ENCODE data around the gene CLEC4E.

DNA sequence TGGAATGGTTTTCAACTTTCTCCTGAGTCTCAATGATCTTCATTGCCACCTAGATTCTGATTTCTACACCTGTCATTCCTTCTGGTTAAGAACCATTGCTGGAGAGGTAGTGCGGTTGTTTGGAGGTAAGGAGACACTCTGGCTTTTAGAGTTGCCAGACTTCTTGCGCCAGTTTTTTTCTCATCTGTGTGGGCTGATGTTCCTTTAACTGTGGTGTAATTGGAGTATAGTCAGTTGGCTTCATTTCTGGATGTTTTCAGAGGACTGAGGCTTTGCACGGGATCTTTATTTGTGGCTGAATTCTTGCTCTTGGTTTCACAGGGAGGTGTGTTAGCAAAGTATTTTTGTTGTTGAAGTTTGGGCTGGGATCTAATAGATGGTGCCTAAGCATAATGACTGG is 33.1 kb downstream of the CLEC4E start:
- TF ChIP-seq, protein P1, sequence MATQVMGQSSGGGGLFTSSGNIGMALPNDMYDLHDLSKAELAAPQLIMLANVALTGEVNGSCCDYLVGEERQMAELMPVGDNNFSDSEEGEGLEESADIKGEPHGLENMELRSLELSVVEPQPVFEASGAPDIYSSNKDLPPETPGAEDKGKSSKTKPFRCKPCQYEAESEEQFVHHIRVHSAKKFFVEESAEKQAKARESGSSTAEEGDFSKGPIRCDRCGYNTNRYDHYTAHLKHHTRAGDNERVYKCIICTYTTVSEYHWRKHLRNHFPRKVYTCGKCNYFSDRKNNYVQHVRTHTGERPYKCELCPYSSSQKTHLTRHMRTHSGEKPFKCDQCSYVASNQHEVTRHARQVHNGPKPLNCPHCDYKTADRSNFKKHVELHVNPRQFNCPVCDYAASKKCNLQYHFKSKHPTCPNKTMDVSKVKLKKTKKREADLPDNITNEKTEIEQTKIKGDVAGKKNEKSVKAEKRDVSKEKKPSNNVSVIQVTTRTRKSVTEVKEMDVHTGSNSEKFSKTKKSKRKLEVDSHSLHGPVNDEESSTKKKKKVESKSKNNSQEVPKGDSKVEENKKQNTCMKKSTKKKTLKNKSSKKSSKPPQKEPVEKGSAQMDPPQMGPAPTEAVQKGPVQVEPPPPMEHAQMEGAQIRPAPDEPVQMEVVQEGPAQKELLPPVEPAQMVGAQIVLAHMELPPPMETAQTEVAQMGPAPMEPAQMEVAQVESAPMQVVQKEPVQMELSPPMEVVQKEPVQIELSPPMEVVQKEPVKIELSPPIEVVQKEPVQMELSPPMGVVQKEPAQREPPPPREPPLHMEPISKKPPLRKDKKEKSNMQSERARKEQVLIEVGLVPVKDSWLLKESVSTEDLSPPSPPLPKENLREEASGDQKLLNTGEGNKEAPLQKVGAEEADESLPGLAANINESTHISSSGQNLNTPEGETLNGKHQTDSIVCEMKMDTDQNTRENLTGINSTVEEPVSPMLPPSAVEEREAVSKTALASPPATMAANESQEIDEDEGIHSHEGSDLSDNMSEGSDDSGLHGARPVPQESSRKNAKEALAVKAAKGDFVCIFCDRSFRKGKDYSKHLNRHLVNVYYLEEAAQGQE (IDR thresholded peaks at IDR 0.05; ENCODE audit: insufficient read depth in 1 of 2, low read depth in 2 of 2, low read length in 2 of 2), result no peak
- TF ChIP-seq POLR2AphosphoS5 (IDR thresholded peaks at IDR 0.05; ENCODE audit: low read depth, low read length) (no peak), TAF1 (IDR thresholded peaks at IDR 0.05; ENCODE audit: borderline replicate concordance, insufficient read depth, low read length) (no peak), SIN3A (IDR thresholded peaks at IDR 0.05; ENCODE audit: borderline replicate concordance, insufficient read depth, low read length) (no peak), FOXP2 (optimal IDR thresholded peaks at IDR 0.05; ENCODE audit: borderline replicate concordance, extremely low read depth, extremely low read length, insufficient read depth) (no peak)
